ENCODE results near the gene BCL2L11.

The BCL2L11 gene

GRCh38 chr2:111202266-111203040 lies 81.7 kb downstream of the BCL2L11 start:
- in situ Hi-C loops (cut with MboI; ENCODE audit: low sequenced_read_pairs) = no loop called here
- no peak for DNase-seq (ENCODE audit: low spot score in 2 of 2)
- H3K27me3 ChIP-seq (ENCODE audit: low read depth) = no peaks in the 10 kb centered on the region
- H3K4me3 ChIP-seq = no peak overlapping the region
- H3K9me3 ChIP-seq = no peaks in the 10 kb centered on the region
- H3K36me3 ChIP-seq (replicated peaks) = no peaks in the 10 kb centered on the region
- H3K4me1 ChIP-seq = no peaks in the 10 kb centered on the region

GRCh38 chr2:111204706-111205105 lies 84.0 kb downstream of the BCL2L11 start:
- H3K27me3 ChIP-seq (ENCODE audit: low read depth) = no peaks in the 10 kb centered on the region
- no peak for DNase-seq (ENCODE audit: low spot score in 2 of 2)

GRCh38 chr2:111205774-111206173 lies 85.1 kb downstream of the BCL2L11 start:
- no peak overlapping the region for H3K4me3 ChIP-seq
- H3K36me3 ChIP-seq (replicated peaks) = no peaks in the 10 kb centered on the region
- no peaks in the 10 kb centered on the region for H3K4me1 ChIP-seq
- in situ Hi-C loops (cut with MboI; ENCODE audit: low sequenced_read_pairs) = no loop called here
- DNase-seq (ENCODE audit: low spot score in 2 of 2) = no peak
- H3K9me3 ChIP-seq = no peaks in the 10 kb centered on the region
- no peaks in the 10 kb centered on the region for H3K27me3 ChIP-seq (ENCODE audit: low read depth)

More at GRCh38 chr2:111204706-111205105, 84.0 kb downstream of the BCL2L11 start:
- in situ Hi-C loops (cut with MboI; ENCODE audit: low sequenced_read_pairs) = no loop called here
- no peaks in the 10 kb centered on the region for H3K9me3 ChIP-seq
- no peaks in the 10 kb centered on the region for H3K4me1 ChIP-seq
- H3K4me3 ChIP-seq = no peak overlapping the region
- H3K36me3 ChIP-seq (replicated peaks) = no peaks in the 10 kb centered on the region

GRCh38 chr2:111207851-111208250 lies 87.1 kb downstream of the BCL2L11 start:
- Histone ChIP-seq H3K9me3 (no peaks in the 10 kb centered on the region), H3K36me3 (replicated peaks) (no peaks in the 10 kb centered on the region), H3K4me1 (no peaks in the 10 kb centered on the region), H3K27me3 (ENCODE audit: low read depth) (no peaks in the 10 kb centered on the region), H3K4me3 (no peak overlapping the region)
- DNase-seq (ENCODE audit: low spot score in 2 of 2) = no peak
- in situ Hi-C loops (cut with MboI; ENCODE audit: low sequenced_read_pairs) = no loop called here

- no peak for DNase-seq (ENCODE audit: low spot score in 2 of 2)
- Histone ChIP-seq H3K4me3 (no peak overlapping the region), H3K4me1 (no peaks in the 10 kb centered on the region)
Measured at GRCh38 chr2:111208639-111209038, 87.9 kb downstream of the BCL2L11 start.

GRCh38 chr2:111209045-111209514 lies 88.4 kb downstream of the BCL2L11 start:
- Histone ChIP-seq H3K9me3 (no peaks in the 10 kb centered on the region), H3K4me3 (no peak overlapping the region), H3K36me3 (replicated peaks) (no peaks in the 10 kb centered on the region), H3K4me1 (no peaks in the 10 kb centered on the region), H3K27me3 (ENCODE audit: low read depth) (no peaks in the 10 kb centered on the region)
- DNase-seq (ENCODE audit: low spot score in 2 of 2) = no peak
- in situ Hi-C loops (cut with MboI; ENCODE audit: low sequenced_read_pairs) = no loop called here

More at GRCh38 chr2:111208639-111209038, 87.9 kb downstream of the BCL2L11 start:
- H3K9me3 ChIP-seq = no peaks in the 10 kb centered on the region
- H3K36me3 ChIP-seq (replicated peaks) = no peaks in the 10 kb centered on the region
- in situ Hi-C loops (cut with MboI; ENCODE audit: low sequenced_read_pairs) = no loop called here
- no peaks in the 10 kb centered on the region for H3K27me3 ChIP-seq (ENCODE audit: low read depth)

GRCh38 chr2:111210036-111210435 lies 89.3 kb downstream of the BCL2L11 start:
- Histone ChIP-seq H3K4me1 (no peaks in the 10 kb centered on the region), H3K9me3 (no peaks in the 10 kb centered on the region), H3K27me3 (ENCODE audit: low read depth) (no peaks in the 10 kb centered on the region), H3K4me3 (no peak overlapping the region), H3K36me3 (replicated peaks) (no peaks in the 10 kb centered on the region)
- DNase-seq (ENCODE audit: low spot score in 2 of 2) = no peak
- in situ Hi-C loops (cut with MboI; ENCODE audit: low sequenced_read_pairs) = no loop called here

- Histone ChIP-seq H3K27me3 (ENCODE audit: low read depth) (no peaks in the 10 kb centered on the region), H3K9me3 (no peaks in the 10 kb centered on the region), H3K4me3 (no peak overlapping the region), H3K4me1 (no peaks in the 10 kb centered on the region), H3K36me3 (replicated peaks) (no peaks in the 10 kb centered on the region)
- in situ Hi-C loops (cut with MboI; ENCODE audit: low sequenced_read_pairs) = no loop called here
- no peak for DNase-seq (ENCODE audit: low spot score in 2 of 2)
Measured at GRCh38 chr2:111213877-111214276, 93.2 kb downstream of the BCL2L11 start.

- in situ Hi-C loops (cut with MboI; ENCODE audit: low sequenced_read_pairs) = no loop called here
- H3K36me3 ChIP-seq (replicated peaks) = no peaks in the 10 kb centered on the region
- no peaks in the 10 kb centered on the region for H3K27me3 ChIP-seq (ENCODE audit: low read depth)
- H3K4me3 ChIP-seq = no peak overlapping the region
- DNase-seq (ENCODE audit: low spot score in 2 of 2) = no peak
- H3K4me1 ChIP-seq = no peaks in the 10 kb centered on the region
- no peaks in the 10 kb centered on the region for H3K9me3 ChIP-seq
Measured at GRCh38 chr2:111216811-111217652, 96.3 kb downstream of the BCL2L11 start.
